Endothelial cell (in vitro differentiated cells): Measurements from ENCODE around the gene PEA15. TPM values are rescaled to one million over a fixed set of nuclear protein-coding genes. Genes with fewer than 3 reads are reported as not detected.

Experiments used
- DNase-seq: peaks from one replicate; pipeline ENCODE4 v3.0.0; 2021; ENCODE audit warnings: low spot score
- H3K27ac Mint-ChIP-seq: one replicate; pipeline ENCODE4 v1.8.0; 2021; ENCODE audit warnings: mixed read lengths, inconsistent platforms; ENCODE audit not compliant: unreplicated experiment
- H3K27me3 Mint-ChIP-seq: one replicate; pipeline ENCODE4 v1.8.0; 2021; ENCODE audit warnings: mild to moderate bottlenecking, moderate library complexity, mixed read lengths, inconsistent platforms; ENCODE audit not compliant: unreplicated experiment
- H3K36me3 Mint-ChIP-seq: one replicate; pipeline ENCODE4 v1.8.0; 2021; ENCODE audit warnings: mild to moderate bottlenecking, low read depth, mixed read lengths, inconsistent platforms; ENCODE audit not compliant: unreplicated experiment
- H3K4me1 Mint-ChIP-seq: one replicate; pipeline ENCODE4 v1.8.0; 2021; ENCODE audit warnings: mild to moderate bottlenecking, mixed read lengths, inconsistent platforms; ENCODE audit not compliant: unreplicated experiment
- H3K4me3 Mint-ChIP-seq: one replicate; pipeline ENCODE4 v1.8.0; 2021; ENCODE audit warnings: mild to moderate bottlenecking, mixed read lengths, inconsistent platforms; ENCODE audit not compliant: unreplicated experiment
- H3K9me3 Mint-ChIP-seq: one replicate; pipeline ENCODE4 v1.8.0; 2021; ENCODE audit warnings: mixed read lengths, inconsistent platforms; ENCODE audit not compliant: unreplicated experiment
- CTCF ChIP-seq: fragments of 200-600 bp; sonication (generic); IDR thresholded peaks from one replicate; pipeline ENCODE4 v1.5.0; 2021; ENCODE audit warnings: antibody characterized with exemption; ENCODE audit not compliant: unreplicated experiment
- total RNA-seq: library from RNA; stranded (reverse); fragmentation: NEBNext Ultra II Directional; extraction: Animal tissue kit (Norgen Biotek cat#: 25700); gene quantifications from one replicate; pipeline ENCODE4 v1.2.1, GENCODE V29; 2021; ENCODE audit not compliant: unreplicated experiment

Gene PEA15
- total RNA-seq, 1 donor from 2014 or later = 593 TPM

DNA sequence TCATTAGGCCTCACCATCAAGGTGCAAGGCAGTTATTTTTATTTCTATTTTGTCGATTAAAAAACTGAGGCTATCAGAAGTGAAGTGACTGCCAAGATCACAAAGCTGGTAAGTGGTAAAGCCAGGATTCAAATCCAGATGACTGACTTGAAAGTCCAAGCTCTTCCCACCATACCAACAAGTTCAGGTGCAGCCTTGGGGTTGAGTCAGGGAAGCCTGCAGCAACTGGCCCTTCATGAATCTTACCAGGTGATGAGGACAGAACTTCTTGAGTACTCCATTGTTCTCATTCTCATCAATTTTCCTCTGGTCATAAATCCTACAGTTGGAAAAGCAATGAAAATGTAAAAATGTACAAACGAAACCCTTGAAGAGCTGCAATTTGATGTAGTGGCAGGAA, 20.2 kb downstream of the PEA15 start:
- no peak for TF ChIP-seq CTCF
- Mint-ChIP-seq H3K27ac (no peak overlapping the region), H3K27me3 (no peaks in the 10 kb centered on the region), H3K9me3 (no peaks in the 10 kb centered on the region), H3K36me3 (peaks cover 43% of the 10 kb centered on the region), H3K4me1 (no peaks in the 10 kb centered on the region), H3K4me3 (no peak overlapping the region)
- no peak for DNase-seq

DNA sequence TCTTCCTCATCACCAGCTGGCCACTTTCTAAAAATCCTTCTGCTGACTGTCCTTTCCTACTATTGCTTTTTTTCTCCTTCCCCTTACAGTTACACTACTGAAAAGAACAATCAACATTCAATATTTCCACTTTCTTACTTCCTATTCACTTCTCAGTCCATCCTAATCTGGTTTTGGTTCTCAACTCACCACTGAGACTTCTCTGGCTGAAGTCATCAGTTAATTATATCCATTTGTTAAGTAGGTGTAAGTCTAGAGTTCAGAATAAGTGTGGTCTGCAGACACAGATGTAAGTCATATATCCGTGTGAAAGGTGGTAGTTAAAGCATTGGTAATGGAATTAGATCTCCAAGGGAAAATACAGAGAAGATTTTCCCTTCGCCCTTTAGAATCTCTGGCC, 21.4 kb downstream of the PEA15 start:
- Mint-ChIP-seq H3K27me3 (no peaks in the 10 kb centered on the region), H3K4me1 (no peaks in the 10 kb centered on the region), H3K36me3 (peaks cover 38% of the 10 kb centered on the region), H3K4me3 (no peak overlapping the region), H3K9me3 (no peaks in the 10 kb centered on the region), H3K27ac (no peak overlapping the region)
- DNase-seq = no peak
- no peak for TF ChIP-seq CTCF

DNA sequence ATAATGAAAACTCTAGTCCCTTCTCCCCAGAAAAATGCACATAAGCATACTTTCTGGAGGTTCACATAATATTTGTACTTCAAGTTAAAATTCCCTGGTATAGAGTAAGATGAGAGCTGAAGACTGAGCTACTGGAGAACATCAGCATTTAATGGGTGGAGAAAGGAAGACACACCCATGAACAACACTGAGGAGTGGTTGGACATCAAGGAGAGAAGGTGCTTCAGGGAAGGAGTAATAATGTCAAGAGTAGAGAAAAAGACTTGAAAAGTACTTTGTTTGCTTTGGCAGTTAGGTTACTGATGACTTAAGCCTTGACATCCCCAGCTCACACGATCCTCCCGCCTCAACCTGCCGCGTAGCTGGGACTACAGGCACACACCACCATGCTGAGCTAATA, 21.9 kb downstream of the PEA15 start:
- no peaks in the 10 kb centered on the region for H3K27me3 Mint-ChIP-seq
- no peak overlapping the region for H3K4me3 Mint-ChIP-seq
- TF ChIP-seq CTCF = no peak
- H3K36me3 Mint-ChIP-seq = peaks cover 34% of the 10 kb centered on the region
- H3K4me1 Mint-ChIP-seq = no peaks in the 10 kb centered on the region
- DNase-seq = no peak
- H3K27ac Mint-ChIP-seq = no peak overlapping the region
- no peaks in the 10 kb centered on the region for H3K9me3 Mint-ChIP-seq

DNA sequence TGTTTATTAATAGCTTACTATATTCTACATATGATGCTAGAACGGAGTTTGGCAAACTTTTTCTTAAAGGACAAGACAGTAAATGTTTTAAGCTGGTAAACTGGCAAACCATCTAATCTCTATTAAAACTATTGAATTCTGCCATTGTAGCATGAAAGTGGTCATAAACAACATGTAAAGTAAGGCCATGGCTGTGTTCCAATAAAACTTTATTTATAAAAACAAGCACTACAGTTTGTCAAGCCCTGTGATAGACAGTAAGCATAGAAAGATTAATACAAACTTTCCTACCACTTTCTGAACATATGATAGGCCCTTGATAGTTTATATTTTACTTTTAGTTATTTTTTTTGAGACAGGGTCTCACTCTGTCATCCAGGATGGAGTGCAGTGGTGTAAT, 22.4 kb downstream of the PEA15 start:
- Mint-ChIP-seq H3K9me3 (no peaks in the 10 kb centered on the region), H3K36me3 (peaks cover 29% of the 10 kb centered on the region), H3K4me1 (no peaks in the 10 kb centered on the region)

GRCh38 chr1:160228431-160228830, 23.2 kb downstream of the PEA15 start:
- H3K4me1 Mint-ChIP-seq = no peaks in the 10 kb centered on the region
- no peak overlapping the region for H3K27ac Mint-ChIP-seq
- H3K36me3 Mint-ChIP-seq = peaks cover 22% of the 10 kb centered on the region
- no peaks in the 10 kb centered on the region for H3K9me3 Mint-ChIP-seq
- no peaks in the 10 kb centered on the region for H3K27me3 Mint-ChIP-seq
- no peak for DNase-seq
- no peak for TF ChIP-seq CTCF
- H3K4me3 Mint-ChIP-seq = no peak overlapping the region

More for the DNA sequence above, 22.4 kb downstream of the PEA15 start:
- no peak for TF ChIP-seq CTCF
- no peak overlapping the region for H3K4me3 Mint-ChIP-seq
- H3K27ac Mint-ChIP-seq = no peak overlapping the region
- DNase-seq = no peak
- H3K27me3 Mint-ChIP-seq = no peaks in the 10 kb centered on the region
